OCI-LY1 (cell line): Measurements from ENCODE around the gene BCL2L13.

Experiments used
- EZH2 ChIP-seq: fragments of 200-600 bp; sonication (generic), shearing (Covaris generic); IDR thresholded peaks from 2 replicates; pipeline ENCODE4 v1.8.0; 2017; ENCODE audit warnings: borderline replicate concordance, mixed run types, mild to moderate bottlenecking, antibody characterized with exemption, low read length, moderate library complexity, mixed read lengths
- TF ChIP-seq, protein P1 (sequence below): fragments of 200-600 bp; sonication (generic), shearing (Covaris generic); IDR thresholded peaks from 2 replicates; pipeline ENCODE4 v1.5.1; 2017; ENCODE audit warnings: mild to moderate bottlenecking, antibody characterized with exemption, low read length, moderate library complexity, mixed read lengths

DNA sequence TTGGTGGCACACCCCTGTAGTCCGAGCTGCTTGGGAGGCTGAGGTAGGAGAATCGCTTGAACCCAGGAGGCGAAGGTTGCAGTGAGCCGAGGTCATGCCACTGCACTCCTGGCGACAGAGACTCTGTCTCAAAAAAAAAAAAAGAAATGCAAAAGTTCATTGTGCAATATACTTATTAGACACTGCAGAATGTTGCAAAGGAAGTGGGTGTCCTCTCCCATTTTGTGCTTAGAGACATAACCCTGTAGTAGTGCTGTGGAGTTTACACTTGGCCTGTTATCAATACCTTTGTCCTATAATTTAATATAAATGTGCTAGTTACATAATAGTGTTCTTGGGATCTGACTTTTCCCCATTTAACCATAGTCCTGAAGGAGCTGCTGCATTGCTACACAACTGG, 9.4 kb downstream of the BCL2L13 start:
- TF ChIP-seq, protein P1, sequence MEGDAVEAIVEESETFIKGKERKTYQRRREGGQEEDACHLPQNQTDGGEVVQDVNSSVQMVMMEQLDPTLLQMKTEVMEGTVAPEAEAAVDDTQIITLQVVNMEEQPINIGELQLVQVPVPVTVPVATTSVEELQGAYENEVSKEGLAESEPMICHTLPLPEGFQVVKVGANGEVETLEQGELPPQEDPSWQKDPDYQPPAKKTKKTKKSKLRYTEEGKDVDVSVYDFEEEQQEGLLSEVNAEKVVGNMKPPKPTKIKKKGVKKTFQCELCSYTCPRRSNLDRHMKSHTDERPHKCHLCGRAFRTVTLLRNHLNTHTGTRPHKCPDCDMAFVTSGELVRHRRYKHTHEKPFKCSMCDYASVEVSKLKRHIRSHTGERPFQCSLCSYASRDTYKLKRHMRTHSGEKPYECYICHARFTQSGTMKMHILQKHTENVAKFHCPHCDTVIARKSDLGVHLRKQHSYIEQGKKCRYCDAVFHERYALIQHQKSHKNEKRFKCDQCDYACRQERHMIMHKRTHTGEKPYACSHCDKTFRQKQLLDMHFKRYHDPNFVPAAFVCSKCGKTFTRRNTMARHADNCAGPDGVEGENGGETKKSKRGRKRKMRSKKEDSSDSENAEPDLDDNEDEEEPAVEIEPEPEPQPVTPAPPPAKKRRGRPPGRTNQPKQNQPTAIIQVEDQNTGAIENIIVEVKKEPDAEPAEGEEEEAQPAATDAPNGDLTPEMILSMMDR = no peak
- no peak for TF ChIP-seq EZH2
